IPS-NIHi7 (cell line): ENCODE data around the gene CASK.
"Not testable (repeated sequence)": the region's sequence is repeated elsewhere in the genome, so short reads cannot be mapped to it uniquely, and the experiment has no call there.

Source experiments
- DNase-seq: peaks from one replicate; pipeline ENCODE4 v3.0.0; 2012; ENCODE audit warnings: mixed read lengths; ENCODE audit errors: extremely low spot score

The CASK gene

GRCh38 chrX:41646201-41646600, 277.2 kb downstream of the CASK start:
- not testable (repeated sequence) for DNase-seq

DNA sequence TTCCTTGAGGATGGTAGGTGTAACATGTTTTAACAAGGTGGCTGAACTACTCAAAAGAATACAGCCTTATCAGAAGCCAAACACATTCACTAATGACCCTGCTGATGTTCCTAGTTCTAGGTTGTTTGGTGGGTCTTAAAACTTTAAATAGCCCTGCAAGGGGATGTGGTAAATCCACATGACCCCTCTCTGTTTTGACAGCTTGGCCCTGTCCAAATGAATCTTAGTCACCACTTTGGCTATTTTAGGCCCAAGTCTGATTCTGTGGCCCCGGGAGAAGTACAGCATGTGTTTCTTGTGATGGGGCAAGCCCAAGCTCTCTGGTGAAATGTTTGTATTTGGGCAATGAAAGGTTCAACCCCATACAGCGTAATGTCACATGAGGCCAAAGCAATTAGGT, 289.1 kb downstream of the CASK start:
- DNase-seq, result no peak

DNA sequence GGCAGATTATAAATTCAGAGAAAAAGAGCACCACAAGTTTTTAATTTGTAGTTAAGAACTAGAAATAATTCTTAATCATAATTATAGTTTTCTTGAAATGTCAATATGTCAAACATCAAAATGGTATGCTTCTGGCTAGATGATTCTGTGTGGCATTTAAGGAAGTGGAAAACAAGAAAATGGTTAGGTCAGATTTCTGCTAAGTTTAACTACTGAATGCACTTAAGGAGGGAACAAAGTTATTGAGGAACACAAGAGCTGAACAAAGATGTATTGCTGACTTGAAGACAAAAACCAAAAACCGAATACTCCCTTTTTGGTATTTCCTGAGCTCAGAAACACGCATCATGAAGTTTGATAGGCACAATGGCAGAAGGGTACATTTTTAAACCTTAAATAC, 293.3 kb downstream of the CASK start:
- no peak for DNase-seq

- no peak for DNase-seq
Measured at GRCh38 chrX:41629539-41629938, 293.8 kb downstream of the CASK start.

DNA sequence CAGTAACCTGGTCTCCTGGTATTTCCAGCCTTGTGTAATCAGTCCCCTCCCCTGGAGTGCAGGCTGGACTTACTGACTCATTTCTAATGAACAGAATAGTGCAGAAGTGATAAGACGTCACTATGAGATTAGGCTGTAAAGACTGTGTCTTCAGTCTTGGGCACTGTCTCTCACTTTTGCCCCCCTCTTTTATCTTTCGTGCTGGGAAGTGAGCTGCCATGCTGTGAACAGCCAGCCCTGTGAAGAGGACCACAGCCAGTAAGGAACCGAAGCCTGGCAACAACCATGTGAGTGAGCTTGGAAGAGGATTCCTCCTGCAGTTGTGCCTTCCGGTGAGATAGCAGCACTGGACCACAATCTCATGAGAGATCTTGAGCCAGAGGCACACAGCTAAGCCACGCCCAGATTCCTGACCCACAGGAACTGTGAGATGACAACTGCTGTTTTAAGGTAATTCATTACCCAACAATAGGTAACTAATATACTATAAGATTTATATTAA, 302.1 kb downstream of the CASK start:
- DNase-seq, result peak; percentile 52

GRCh38 chrX:41619221-41619620, 304.1 kb downstream of the CASK start:
- no peak for DNase-seq

GRCh38 chrX:41616935-41617334, 306.4 kb downstream of the CASK start:
- peak; percentile 61 for DNase-seq

DNA sequence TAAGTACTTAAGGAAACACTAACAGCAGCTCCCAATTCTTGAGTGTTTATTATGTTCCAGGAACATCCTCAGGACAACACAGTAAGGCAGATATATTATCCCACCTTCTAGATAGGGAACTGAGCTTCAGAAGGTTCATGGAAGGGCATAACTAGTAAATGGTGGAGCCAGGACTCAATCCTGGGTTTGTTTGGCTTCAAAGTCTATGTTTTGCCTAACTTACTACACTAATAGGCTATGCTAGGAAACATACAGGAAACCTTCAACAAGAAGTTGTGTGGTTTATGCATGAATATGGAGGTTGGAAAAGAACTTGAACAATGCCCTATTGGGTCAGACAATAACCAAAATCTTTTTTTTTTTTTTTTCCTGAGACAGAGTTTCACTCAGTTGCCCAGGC, 307.1 kb downstream of the CASK start:
- DNase-seq, result no peak

DNA sequence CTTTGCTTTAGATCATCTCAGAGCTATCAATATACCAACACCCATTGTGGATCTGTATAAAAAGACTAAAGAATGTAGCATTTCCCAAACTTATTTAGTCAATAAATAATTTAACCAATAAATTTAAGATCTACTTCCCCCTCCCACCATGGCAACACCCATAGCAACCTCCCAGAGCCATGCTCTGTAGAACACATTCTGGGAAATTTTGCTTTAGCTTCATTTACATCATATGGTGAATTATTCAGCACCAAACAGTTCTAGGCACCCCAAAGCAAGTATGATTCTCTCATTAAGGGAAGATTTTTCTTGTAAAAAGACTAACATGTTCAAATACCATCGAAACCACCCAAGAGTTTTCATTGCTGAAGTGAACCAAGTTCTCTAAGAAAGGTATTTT, 315.1 kb downstream of the CASK start:
- DNase-seq, result no peak

GRCh38 chrX:41607264-41607832, 316.0 kb downstream of the CASK start:
- no peak for DNase-seq

GRCh38 chrX:41606057-41606456, 317.3 kb downstream of the CASK start:
- not testable (repeated sequence) for DNase-seq

DNA sequence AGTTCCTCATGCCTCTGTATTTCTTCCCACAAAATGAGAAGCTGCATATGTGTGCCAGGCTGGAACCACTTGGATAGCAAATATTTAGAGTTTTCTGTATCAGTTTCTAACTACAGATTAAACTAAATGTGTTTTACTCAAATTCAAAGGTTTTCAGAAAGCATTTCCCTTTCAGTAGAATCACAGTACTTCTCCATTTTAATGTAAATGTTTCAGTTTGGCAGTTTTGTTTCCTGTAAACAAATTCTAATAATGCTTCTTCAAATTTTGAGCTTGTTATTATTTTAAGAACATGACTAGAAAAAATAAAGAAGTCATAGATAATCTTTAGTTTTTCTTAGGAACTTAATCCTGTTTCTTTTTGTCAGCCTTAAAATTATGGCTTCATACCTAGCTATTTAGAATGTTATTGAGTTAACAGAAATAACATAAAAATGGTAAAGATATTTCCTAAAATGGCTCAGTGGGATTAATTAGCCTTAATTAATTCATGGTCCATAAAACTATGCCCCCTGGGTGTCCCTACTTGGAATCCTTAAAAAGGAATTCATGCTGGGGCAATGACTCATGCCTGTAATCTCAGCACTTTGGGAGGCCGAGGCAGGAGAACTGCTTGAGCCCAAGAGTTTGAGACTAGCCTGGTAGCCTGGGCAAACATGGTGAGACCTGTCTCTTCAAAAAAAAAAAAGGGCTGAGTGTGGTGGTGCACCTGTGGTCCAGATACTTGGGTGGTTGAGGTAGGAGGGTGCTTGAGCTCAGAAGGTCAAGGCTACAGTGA, 318.4 kb downstream of the CASK start:
- DNase-seq, result no peak

GRCh38 chrX:41604177-41604576, 319.2 kb downstream of the CASK start:
- DNase-seq, result no peak

DNA sequence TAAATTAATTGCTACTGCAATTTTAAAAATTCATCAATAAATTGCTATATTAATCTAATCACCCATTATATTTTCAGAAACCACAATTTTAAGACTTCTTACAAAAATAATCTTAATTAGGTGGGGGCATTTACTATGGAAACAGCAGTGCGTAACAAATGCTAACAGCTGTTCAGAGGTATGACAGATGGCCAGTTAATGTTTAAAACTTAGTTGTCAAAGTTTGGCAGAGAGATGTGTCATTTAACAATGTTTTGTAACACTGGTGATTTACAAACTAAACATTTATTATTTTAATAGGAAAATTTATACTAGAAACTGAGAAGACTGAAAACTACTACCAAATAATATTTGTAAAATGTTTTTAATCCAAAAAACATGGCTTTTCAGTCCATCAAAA, 319.8 kb downstream of the CASK start:
- DNase-seq, result no peak

- DNase-seq, result no peak
Measured at GRCh38 chrX:41602816-41603345, 320.5 kb downstream of the CASK start.

DNA sequence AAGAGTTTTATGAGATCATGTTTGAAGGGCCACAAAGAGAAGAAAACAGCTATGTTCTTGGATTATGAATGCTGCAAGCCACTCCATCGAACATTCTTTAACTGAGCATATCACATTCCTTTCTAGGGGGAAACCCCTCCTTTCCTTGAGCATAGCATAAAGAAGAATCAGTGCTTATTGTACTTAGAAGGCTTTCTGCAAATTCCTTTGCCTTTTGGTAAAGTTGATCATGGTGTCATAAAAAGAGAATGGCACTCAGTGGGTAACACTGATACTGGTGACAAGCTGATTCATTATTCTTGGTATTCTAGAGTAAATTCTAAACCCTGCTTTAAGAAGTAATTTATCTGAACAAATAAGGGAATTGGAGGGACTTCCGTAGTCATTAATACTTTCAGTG, 323.1 kb downstream of the CASK start:
- no peak for DNase-seq

GRCh38 chrX:41599507-41599906, 323.8 kb downstream of the CASK start:
- no peak for DNase-seq

DNA sequence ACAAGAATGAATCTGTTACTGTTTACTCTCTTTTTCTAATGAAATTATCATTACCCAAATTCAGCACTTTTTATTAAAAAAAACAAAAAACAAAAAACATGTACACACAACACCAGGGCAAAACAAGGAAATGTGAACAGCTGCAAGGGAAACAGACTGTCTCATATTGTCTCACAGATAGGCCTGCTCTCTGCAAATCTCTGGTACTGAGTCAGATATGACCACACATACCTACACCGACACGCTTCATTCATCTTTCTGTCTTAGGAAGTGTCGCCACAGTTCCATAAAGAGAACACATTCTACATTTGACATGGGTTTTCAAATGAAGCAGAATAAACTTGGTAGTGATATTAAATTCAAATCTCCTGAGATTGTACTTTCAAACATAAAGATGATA, 326.8 kb downstream of the CASK start:
- DNase-seq, result no peak

DNA sequence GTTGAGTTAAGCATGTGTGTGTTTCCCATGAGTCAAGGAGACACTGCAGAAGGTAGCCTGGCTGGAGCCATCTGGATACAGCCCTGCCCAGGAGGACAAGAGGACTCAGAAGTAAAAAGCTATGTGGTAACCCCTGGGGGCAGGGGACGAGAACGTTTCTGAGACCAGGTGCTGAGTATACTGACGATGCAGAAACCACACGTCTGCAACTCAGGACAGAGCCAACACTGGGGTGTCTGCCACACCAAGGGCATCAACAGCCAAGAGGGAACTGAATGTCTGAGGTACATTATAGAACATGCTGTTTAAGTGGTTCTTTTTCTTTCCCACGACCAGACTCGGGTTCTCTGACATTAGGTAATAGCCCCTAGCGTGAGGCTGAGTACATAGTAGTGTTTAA, 328.7 kb downstream of the CASK start:
- DNase-seq, result no peak

DNA sequence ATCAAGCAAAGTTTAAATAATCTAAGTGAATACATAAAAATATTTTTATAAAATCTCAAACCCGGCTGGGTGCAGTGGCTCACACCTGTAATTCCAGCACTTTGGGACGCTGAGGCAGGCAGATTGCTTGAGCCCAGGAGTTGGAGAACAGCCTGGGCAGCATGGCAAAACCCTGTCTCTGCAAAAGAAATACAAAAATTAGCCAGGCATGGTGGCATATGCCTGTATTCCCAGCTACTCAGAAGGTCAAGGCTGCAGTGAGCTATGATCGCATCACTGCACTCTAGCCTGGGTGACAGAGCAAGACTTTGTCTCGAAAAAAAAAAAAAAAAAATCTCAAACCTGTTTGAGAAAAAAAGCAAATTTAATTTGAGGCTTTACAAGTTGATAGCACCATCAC, 331.4 kb downstream of the CASK start:
- no peak for DNase-seq

DNA sequence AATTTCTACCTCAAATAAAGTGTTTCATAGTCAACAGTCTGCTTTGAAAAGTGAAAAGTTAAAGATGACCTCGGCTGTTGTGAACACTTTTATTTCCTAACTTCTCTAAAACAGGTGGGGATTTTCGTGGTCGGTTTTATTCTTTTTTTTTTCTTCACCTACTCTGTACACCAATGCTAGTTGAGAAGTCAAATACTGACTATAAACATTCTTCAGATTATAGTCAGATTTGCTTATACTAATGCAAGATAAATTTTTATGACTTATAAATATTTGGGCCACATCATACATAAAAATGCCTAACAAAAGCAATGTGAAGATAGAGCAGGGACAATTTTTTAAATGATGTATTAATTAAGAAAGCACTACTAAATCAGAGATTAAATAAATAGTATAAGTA, 332.7 kb downstream of the CASK start:
- no peak for DNase-seq

DNA sequence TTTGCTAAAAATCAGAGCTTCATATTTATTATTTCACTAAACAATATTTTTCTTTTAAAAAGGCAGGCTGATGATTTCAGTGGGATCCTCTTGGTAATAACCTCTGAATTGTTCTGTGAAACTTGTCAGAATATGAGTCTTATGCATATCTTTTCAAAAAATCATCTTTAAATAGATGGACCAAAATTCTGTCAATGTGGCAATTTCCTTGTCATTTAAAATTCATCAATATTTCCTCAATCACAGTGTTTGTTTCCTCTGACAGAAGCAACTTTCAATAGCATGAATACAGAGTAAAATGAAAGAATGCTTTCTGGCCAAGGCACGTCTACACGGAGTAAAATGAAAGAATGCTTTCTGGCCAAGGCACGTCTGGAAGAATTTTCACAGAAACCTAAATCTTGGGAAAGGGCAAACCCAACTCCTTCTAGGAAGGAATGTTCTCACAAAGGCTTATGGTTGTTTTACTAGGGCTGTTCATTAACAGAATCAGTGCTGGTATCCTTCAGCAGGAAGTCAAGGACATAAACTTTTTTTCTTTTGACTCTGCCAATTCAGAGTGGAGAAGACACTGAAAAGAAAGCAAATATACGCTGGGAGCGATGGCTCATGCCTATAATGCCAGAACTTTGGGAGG, 333.6 kb downstream of the CASK start:
- DNase-seq, result no peak

GRCh38 chrX:41588271-41588670, 335.1 kb downstream of the CASK start:
- no peak for DNase-seq
